H1 (cell line): ENCODE measurements around the gene ATP6V0D1.

Source experiments
- CTCF ChIP-seq, 3 experiments: IDR thresholded peaks; 1 replicate in 2 of 3; 2 replicates in 1 of 3; pipeline versions ENCODE4 v1.5.1 to v1.6.1; 2011; ENCODE audit warnings: low read length in 3 of 3, mild to moderate bottlenecking in 3 of 3, inconsistent platforms in 2 of 3, low read depth in 1 of 3, moderate library complexity in 1 of 3; ENCODE audit not compliant: insufficient read depth in 1 of 3; ENCODE audit errors: control extremely low read depth in 1 of 3
- FOSL1 ChIP-seq: IDR thresholded peaks from 2 replicates; pipeline ENCODE4 v1.6.1; 2011; ENCODE audit warnings: mild to moderate bottlenecking, low read depth, low read length, moderate library complexity; ENCODE audit not compliant: insufficient read depth
- JUND ChIP-seq: IDR thresholded peaks from 2 replicates; pipeline ENCODE4 v1.6.1; 2011; ENCODE audit warnings: mild to moderate bottlenecking, improper control_type of control experiment, low read length
- KDM1A ChIP-seq: fragments of 200-600, 300-600 bp; sonication (generic); IDR thresholded peaks from 2 replicates; pipeline ENCODE4 v1.7.1; 2016; ENCODE audit warnings: mild to moderate bottlenecking, low read length, borderline replicate concordance
- NANOG ChIP-seq: IDR thresholded peaks from 2 replicates; pipeline ENCODE4 v1.6.1; 2011; ENCODE audit warnings: low read length, low read depth, mild to moderate bottlenecking, inconsistent platforms; ENCODE audit not compliant: insufficient read depth, poor library complexity, severe bottlenecking
- POLR2A ChIP-seq, 2 experiments: IDR thresholded peaks; 1 replicate in 1 of 2; 2 replicates in 1 of 2; pipeline ENCODE4 v1.6.1; 2011; ENCODE audit warnings: low read depth in 2 of 2, low read length in 2 of 2, mild to moderate bottlenecking in 2 of 2; ENCODE audit errors: control extremely low read depth in 1 of 2
- SAP30 ChIP-seq: fragments of 300-600 bp; sonication (generic); IDR thresholded peaks from 2 replicates; pipeline ENCODE4 v1.7.1; 2012; ENCODE audit warnings: low read length, moderate library complexity, mild to moderate bottlenecking, inconsistent platforms; ENCODE audit not compliant: insufficient read depth, insufficient replicate concordance
- SP2 ChIP-seq: IDR thresholded peaks from 2 replicates; pipeline ENCODE4 v1.6.1; 2012; ENCODE audit warnings: mild to moderate bottlenecking, low read length, inconsistent platforms
- SRF ChIP-seq: IDR thresholded peaks from 2 replicates; pipeline ENCODE4 v1.6.1; 2011; ENCODE audit warnings: mild to moderate bottlenecking, low read depth, low read length, moderate library complexity
- TBP ChIP-seq: IDR thresholded peaks from 2 replicates; pipeline ENCODE4 v1.6.1; 2011; ENCODE audit warnings: low read depth, low read length, improper control_type of control experiment
- ZNF274 ChIP-seq: IDR thresholded peaks from 2 replicates; pipeline ENCODE4 v1.7.0; 2012; ENCODE audit warnings: low read length, borderline replicate concordance; ENCODE audit errors: extremely low read depth

GRCh38 chr16:67395105-67395457, 85.9 kb downstream of the ATP6V0D1 start:
- TF ChIP-seq POLR2A (IDR thresholded peaks at IDR 0.05; ENCODE audit: control extremely low read depth in 1 of 2, low read depth in 2 of 2, low read length in 2 of 2) (no peak), FOSL1 (no peak), SP2 (no peak), JUND (no peak), SAP30 (no peak), CTCF (IDR thresholded peaks at IDR 0.05; ENCODE audit: control extremely low read depth in 1 of 3, insufficient read depth in 1 of 3, low read depth in 1 of 3, low read length in 3 of 3) (no peak), ZNF274 (no peak), TBP (no peak), NANOG (no peak), SRF (no peak), KDM1A (no peak)
